Hepatic stellate cell (primary cell): Measurements from ENCODE around the gene PPIL6.

Experiments
- DNase-seq: peaks from one replicate; pipeline ENCODE4 v3.0.0; 2011; ENCODE audit warnings: low spot score

Gene PPIL6

DNA sequence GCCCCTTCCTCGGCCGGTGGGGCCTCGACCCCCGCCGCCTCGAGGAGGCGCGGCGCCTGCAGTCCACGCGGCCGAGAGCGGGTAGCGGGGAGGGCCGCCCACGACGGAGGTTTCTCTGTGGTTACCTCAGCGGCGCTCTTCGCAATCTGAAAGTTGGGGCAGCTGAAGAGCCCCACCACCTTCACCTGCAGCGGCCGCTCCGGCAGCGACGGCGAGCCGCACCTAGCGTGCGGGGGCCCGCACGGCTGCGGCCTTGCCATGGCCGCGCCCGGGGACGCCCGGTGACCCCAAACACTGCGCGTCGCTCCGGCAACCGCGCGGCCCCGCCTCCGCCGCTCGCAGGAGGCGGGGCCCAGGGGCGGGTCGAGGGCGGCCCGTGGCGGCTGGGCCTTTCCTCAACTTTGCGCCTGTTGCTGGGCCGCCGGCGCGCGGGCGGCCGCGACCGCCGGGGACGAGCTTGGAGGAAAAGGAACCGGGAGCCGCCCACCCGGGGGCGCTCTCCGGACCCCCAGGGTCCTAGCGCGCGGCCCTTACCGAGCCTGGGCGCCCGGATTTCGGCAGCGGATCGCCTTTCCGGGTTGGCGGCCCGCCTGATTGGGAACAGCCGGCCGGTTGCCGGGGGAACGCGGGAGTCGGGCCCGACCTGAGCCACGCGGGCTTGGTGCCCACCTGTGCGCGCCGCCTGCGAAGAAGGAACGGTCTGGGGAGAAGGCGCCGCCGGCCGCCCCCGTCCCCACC, at the start of gene PPIL6, which contains the start of gene SMPD2:
Gene PPIL6 (minus strand): TSS at position 298 of the 738 bp plus-strand sequence. CDS start 38 bp downstream, at position 260.
Gene SMPD2 (plus strand): TSS at position 394 of the 738 bp plus-strand sequence. CDS start 398 bp downstream, outside the sequence.
- peak; percentile 89 for DNase-seq

GRCh38 chr6:109488001-109488400, 47.6 kb upstream of the PPIL6 start:
- DNase-seq = no peak

DNA sequence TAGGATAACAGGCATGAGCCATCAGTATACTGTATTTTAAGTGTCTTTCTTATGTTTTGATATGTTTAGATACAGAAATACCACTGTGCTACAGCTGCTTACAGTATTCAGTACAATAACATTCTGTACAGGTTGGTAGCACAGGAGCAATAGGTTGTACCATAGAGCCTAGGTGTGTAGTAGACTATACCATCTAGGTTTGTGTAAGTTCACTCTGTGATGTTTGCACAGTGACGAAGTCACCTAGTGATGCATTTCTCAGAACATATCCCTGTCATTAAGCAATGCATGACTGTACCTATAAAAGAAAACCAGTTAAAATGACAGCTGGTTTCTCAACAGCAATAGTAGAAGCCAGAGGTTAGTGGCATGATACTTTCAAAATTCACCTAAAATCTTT, 45.6 kb upstream of the PPIL6 start:
- no peak for DNase-seq

GRCh38 chr6:109485266-109485935, 45.0 kb upstream of the PPIL6 start:
- no peak for DNase-seq

DNA sequence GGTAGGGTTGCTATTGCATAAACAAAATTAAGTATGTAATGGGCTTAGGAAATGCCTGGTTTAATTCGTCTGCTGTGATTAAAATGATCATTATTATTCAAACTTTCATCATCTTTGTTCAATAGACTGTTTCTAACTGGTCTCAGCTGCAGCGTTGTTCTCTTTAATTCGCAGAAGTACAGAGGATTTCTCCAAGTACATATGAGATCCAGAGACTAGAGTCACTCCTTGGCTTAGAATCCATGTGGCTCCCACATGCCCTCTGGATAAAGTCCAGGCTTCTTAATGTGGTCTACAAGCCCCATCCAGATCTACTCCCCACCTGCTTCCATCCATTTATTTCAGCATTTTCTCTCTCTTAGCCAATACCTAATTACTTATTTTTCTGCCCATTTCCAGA, 43.7 kb upstream of the PPIL6 start:
- DNase-seq = no peak

GRCh38 chr6:109483735-109484057, 43.3 kb upstream of the PPIL6 start:
- DNase-seq = no peak

DNA sequence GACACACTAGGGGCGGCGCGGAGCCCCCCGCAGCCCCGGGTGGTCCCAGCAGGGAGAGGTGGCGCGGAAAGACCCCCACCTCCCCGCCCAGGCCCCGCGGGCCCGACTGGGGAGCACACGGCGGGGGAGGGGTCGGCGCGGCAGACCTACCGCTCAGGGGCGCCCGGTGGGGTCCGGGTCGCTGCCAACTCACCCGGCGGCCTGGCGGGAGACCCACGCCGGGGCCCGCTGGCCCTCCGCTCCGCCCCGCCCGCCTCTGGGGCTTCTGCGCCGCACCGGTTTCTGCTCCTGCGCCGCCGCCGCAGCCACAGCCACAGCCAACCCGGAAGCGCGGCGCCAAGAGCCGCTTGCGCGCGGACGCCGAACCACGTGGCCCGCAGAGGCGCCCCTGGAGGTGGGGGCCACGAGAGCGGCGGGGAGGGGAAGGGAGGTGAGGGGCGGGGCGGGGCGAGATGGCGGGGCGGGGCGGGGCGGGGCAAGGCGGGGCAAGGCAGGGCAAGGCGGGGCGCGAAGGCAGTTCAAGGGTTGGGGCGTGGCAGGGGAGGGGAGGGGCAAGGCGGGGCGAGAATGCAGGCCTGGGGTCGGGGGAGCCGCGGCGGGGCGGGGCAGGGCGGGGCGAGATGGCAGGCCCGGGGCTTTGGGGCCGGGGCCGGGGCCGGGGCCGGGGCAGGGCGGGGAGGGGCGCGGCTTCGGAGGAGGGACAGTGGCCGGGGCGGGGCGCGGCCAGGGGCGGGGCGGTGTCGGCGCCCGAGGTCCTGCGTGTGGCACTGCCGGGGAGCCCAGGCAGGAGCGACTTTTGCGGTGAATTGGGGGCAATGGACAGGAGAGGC, 42.7 kb upstream of the PPIL6 start, which contains the start of gene ZBTB24:
Gene ZBTB24 (minus strand): TSS at position 315 of the 830 bp plus-strand sequence. CDS start 1,193 bp downstream, outside the sequence.
- DNase-seq = peak; percentile 88

- DNase-seq = no peak
These were observed 40.6 kb upstream of the PPIL6 start for GRCh38 chr6:109480993-109481480.

DNA sequence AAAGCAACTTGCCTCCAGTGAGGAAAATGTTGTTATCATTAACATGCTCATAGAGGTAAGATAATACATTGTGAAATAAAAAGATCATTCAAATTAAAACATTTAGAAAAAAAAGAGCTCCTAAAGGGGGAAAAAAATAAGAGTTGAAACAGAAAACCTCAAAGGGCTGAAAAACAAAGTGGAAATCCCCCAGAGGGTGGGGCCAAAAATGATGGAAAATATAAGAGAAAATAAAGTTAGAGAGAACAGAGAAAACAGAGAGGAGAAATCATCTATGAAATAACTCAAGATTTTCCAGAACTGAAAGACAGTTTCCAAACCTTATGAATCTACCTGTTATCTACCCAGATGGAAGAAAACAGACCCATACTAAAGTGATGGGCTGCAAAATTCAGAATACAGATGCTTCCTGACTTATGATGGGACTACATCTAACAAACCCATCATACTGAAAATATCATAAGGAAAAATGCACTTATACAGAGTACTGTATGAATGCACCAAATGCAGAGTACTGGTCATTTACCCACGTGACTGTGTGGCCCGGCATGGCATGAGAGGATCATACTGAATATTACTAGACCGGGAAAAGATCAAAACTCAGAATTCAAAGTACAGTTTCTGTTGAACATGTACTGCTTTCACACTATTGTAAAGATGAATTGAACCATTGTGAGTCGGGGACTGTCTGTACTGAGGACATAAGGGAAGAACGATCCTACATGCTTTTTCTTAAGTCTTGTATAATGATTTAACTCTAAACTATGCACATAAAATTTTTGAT, 38.6 kb upstream of the PPIL6 start:
- DNase-seq = no peak

GRCh38 chr6:109478222-109478805, 37.9 kb upstream of the PPIL6 start:
- no peak for DNase-seq

DNA sequence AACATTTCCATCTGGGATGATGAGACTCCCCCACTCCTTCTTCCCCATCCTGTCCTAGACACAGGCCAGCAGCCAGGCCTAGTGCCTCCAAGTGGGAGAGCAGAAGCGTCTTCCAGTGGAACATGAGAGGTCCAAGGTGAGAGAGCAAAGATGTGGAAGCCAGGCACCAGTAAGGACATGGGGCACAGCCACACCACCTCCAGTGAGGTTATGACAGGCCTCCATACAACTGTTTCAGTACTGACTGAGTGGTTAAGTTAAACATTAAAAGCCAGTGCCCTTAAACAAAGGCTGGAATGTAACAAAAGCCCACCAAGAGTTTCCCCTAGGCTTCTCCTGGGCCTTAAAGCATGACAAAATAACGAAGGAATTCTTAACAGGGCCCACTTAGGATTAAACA, 37.3 kb upstream of the PPIL6 start:
- no peak for DNase-seq

GRCh38 chr6:109477184-109477583, 36.8 kb upstream of the PPIL6 start:
- no peak for DNase-seq

DNA sequence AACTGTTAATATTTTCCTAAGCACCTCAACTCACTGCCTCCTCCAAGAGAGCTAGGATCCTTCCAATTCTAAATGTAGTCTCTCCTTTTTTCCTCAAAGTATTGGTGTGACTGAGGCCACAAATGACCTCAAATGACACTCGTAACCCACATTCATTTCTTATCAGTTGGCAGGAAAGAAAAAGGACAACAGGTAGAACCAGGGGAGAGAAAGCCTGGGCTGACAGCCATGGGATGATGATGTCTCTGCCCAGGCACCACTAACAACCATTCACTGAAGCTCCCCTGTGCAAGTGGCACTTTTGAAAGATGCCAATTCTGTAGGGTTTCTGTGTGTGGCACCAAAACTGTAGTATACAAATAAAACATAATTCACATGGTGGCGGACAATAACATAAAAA, 35.2 kb upstream of the PPIL6 start:
- no peak for DNase-seq

GRCh38 chr6:109474995-109475394, 34.6 kb upstream of the PPIL6 start:
- DNase-seq = no peak

DNA sequence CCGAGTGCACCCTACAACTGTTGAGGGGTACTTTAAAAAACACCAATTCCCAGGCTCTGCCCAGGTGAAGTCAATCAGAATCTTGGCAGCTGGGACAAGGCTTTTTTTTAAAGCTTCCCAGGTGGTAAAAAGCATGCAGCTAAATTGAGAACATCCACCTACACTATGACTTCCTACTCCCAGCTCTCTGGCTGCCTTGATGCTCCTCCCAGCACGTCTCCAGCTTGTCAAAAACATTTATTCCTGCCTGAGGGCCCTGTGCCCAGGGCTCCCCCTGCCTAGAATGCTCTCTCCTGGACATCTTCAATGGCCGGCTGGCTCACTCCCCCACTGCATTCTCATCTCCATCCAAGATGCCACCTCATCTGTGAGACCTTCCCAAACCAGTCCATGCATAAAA, 32.7 kb upstream of the PPIL6 start:
- no peak for DNase-seq

DNA sequence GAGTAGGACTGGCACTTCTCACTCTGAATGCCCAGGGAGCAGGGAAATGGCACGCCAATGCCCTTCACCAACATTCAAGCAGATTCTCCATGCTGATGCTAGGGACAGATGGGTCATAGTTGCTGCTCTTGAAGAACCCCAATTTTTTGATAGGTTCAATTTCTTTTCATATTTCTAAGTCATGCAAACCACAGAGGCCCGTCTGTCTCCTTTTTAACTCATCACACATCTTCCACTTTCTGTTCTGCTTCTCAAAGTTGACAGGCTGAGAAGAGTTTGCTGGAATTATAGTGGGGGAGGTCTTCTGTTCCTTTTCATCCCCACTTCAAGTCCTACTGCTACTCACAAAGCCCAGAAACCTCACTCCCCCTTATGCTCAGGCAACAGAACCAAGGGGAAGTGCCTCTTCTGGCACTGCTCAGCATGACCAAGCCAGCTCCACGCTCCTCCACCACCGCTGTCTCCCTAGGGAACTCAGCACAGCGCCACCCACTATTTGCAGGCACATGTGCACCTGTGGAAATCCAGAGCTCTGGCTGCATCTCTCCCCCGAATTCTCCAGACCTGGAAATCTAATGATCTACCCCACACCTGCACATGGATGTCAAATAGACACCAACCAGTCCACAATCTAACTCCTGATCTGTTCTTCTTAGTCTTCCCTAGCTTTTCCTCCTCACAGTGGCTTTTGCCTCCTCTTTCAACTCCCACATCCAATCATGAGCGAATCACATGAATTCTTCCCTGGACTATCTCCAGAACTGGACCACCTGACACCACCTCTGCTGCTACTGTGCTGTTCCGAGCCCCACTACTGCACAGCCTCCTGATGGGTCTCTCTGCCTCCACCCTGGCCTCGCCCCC, 31.9 kb upstream of the PPIL6 start:
- no peak for DNase-seq

- DNase-seq = no peak
These were observed 30.8 kb upstream of the PPIL6 start for GRCh38 chr6:109471105-109471810.

GRCh38 chr6:109469591-109470189, 29.3 kb upstream of the PPIL6 start:
- DNase-seq = no peak

DNA sequence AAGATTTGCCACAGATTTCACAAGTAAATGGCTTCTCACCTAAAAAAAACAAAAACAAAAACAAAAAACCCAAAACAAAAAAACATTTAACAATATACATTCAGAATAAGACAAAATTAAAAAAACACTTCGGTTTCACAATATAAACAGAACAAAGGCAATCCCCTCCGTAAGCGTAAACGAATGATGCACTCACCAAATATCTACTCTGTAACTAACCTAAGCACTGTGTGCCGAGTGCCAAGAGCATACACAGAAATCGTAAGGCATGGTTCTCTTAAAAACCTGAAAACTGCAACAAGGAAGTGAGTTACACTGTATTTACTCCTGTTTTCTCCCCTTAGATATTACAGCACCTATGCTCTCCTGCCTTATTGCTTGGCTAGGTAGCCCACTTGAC, 27.3 kb upstream of the PPIL6 start:
- no peak for DNase-seq
